MV-4-11 (cell line): ENCODE data around the gene GPR15LG.
"Not testable (repeated sequence)": the region's sequence is repeated elsewhere in the genome, so short reads cannot be mapped to it uniquely, and the experiment has no call there.

Experiments
- DNase-seq: peaks from one replicate; lab custom pipeline; 2025; lab: John Stamatoyannopoulos, UW

GPR15LG gene

DNA sequence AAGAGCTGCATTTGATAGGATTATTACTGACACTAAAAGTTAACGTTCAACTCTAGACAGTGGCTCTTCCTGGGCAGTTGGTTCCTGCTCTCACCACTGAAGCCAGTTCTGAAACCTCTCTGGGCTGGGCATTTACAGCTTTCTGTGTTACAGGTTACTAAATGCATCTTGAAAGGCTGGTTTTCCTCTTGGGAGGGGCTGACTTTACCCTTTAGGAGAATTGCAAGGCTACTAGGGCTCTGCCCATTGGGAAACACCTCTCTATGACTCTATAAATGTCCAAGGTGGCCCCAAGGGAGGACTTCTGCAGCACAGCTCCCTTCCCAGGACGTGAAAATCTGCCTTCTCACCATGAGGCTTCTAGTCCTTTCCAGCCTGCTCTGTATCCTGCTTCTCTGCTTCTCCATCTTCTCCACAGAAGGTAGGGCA lies at the start of gene GPR15LG:
TSS of gene GPR15LG (plus strand) at position 301 of the 429 bp plus-strand sequence. CDS start at position 352, 51 bp downstream.
- DNase-seq = no peak

DNA sequence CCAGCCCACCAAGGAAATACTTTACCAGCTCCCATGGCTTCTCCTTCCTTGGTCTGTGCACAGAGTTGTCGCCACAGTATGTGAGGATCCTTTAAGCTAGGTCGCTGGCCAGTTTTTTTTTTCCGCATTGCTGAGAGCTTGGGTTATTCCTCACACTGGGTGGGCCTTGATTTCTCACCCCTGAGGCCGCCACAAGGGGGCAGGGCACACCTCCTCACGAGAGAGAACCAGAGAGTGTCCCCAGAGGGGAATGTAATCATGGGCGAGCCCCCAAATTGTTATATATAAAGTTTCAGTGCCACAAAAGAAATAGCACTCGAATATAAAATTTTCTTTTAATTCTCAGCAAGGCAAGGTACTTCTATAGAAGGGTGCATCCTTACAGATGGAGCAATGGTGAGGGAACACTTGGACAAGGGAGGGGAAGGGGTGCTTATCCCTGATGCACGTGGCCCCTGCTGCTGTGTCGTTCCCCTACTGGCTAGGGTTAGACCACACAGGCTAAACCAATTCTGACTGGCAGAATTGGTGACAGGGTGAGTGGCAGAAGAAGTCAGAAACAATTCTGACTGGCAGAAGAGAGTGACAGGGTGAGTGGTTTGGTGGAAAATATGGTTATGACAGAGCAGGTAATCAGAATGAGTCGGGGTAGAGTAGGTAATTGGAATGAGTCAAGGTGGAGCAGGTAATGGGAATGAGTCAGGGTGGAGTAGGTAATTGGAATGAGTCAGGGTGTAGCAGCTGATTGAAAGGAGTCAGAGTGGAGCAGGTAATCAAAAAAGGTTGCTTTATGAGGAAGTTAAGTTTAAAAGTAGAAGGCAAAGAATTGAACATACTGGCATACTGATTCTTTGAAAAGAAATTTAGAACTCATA lies 47.5 kb upstream of the GPR15LG start:
- DNase-seq = not testable (repeated sequence)

DNA sequence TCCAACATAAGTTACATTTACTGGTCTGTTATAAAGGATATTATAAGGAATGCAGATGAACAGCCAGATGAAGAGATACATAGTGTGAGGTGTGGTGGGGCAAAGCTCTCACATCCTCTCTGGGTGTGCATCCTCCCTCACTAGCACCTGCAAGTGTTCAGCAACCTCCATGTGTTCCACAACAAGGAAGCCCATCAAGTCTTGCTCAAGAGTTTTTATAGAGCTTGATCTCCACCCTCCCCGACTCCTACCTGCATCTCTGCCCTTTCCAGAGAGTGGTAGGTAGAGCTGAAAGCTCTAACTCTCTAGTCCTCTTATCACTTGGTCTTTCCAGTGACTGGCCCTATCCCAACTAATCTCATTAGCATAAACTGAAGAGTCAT lies 46.8 kb upstream of the GPR15LG start:
- DNase-seq = no peak

DNA sequence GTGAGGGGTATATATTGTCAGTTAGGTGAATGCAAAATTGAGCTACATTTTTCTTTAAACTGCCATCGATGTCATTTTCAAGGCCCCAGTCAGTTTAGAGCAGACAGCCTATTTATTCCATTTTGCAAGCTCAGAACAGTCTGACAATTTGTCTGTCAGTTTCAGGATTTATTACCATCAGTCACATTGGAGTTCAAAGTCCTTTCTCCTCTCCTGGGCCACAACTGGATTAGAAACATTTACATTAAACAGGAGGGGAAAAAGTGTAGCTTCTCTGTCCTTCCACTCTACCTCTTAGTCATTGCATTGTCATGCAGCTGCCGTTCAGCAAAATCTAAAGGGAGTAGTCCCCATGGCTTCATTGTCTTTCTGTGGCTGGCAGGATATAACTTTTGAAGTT lies 37.8 kb upstream of the GPR15LG start:
- no peak for DNase-seq

DNA sequence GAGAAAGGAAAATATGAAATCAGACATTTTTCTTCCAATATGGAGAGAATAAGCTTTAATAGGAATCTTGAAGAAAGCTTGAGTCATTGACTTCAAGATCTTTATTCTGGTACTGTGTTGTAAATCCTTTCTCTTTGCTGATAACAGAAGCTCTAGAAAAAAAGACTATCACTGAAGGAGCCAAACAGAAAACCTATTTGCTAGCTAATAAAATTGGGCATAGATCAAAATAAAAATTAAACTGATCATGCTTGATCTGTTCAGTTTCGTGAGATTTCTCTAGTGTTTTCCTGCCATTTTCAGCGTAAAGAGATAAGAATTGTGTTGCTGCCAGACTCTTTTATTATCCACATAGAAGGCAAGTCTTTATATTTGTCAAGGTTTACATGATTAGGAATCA lies 35.8 kb upstream of the GPR15LG start:
- no peak for DNase-seq

DNA sequence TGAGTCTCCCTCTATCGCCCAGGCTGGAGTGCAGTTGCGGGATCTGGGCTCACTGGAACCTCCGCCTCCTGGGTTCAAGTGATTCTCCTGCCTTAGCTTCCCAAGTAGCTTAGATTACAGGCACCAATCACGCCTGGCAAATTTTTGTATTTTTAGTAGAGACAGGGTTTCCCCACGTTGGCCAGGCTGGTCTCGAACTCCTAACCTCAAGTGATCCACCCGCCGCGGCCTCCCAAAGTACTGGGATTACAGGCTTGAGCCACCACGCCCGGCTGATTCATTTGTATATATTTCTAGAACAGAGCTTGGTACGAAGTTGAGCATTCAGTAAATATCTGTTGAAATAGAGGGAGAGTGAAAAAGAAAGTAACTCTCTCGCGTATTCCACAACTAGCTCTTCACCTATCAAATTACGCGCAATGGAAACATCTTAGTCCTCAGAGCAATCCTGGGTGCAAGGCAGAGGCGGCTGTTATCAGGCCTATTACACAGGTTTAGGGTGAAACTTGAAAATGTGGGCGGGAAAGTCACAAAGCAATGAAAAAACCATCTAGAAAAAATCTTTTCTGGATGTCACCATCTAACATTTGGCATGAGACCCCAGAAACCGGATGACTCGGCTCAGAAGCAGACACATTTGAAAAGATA lies 35.0 kb upstream of the GPR15LG start:
- peak; percentile 28 for DNase-seq

DNA sequence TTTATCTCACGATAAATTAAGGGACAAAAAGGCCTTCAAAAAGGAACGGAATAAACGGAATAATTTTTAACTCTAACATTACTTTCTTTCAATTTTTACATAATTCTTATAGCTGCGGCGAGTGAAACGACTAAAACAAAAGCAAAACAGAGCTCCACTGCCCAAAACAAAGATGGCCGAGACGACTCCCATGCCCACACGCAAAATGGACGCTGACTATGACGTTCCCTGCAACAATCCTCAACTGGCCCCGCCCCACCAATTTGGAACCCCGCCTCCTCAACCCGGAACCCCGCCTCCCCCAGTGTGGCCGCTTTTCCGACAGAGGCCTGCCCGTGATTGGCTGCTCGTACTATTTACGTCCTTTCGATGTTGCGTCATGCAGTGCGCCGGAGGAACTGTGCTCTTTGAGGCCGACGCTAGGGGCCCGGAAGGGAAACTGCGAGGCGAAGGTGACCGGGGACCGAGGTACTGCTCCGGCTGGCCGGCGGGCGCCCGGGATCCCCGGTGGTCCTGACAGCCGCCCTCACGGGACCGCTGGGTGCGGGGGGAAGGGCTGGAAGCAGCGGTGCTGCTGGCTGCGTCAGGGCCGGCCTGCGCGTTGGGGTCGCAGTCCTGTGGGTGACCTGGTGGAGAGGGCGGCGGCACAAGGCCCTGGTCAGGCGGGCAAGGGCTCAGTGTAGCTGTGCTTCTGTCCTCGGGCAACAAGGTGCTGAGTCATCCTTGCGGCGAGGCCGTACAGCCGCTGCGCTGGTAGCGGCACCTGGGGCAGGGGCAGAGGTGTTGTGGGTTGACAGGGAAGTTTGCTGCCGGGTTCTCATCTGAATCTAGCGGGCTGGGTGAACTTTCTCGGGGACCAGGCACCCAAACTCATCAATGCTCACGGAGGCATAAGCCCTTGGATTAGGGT lies 34.2 kb upstream of the GPR15LG start, which contains the start of gene GHITM:
TSS of gene GHITM (plus strand) at position 384 of the 910 bp plus-strand sequence. CDS start 1,992 bp downstream, outside the sequence.
- DNase-seq = peak; percentile 97

DNA sequence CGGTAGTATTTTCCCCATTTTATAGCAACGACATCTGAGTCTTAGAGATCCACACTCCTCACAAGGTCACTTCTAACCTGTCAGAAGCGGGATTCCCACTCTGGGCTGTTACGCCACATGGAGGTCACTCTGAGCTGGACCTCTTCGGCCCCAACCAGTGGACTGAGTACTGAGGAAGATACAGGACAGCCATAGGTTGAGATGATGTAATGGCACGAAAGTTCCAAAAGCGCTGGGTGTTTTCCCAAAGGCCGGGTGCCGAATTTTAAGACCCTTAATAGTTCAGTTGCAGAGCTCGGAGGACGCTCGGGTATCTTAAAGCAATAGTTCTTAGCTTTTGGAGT lies 33.6 kb upstream of the GPR15LG start:
- DNase-seq = no peak

DNA sequence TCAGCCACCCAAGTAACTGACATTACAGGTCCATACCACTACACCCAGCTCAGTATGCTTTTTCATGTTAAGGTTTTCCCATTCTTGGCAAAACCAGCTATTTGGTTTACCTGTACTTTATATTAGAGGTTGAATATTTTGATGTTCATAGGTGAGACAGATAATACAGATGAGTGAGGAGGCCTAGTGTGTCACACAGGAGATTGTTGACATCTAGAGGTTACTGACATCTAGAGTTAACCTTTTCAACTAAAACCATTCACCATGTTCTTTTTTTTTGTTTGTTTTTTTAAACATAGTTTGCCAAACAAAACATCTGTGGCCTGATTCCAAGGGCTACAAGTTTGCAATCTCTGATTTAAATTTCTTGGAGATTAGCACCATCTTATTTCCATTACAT lies 26.3 kb upstream of the GPR15LG start:
- no peak for DNase-seq

DNA sequence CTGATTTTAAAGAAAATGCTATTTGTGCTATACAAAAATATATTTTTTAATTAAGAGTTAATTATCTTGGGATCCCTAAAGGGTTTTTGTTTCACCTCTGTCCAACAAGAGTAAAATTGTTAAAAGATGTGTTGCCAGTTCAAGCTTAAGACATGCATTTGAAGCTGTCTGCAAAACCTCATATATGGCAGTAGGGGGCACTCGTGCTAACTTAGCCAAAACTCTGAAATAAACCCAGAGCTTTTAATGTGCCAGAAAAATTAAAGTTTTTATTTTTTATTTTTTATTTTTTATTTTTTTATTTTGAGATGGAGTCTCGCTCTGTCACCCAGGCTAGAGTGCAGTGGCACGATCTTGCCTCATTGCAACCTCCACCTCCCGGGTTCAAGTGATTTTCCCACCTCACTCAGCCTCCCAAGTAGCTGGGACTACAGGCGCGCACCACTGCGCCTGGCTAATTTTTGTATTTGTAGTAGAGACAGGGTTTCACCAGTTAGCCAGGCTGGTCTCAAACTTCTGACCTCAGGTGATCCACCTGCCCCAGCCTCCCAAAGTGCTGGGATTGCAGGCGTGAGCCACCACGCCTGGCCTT lies 25.5 kb upstream of the GPR15LG start:
- DNase-seq = peak; percentile 13

DNA sequence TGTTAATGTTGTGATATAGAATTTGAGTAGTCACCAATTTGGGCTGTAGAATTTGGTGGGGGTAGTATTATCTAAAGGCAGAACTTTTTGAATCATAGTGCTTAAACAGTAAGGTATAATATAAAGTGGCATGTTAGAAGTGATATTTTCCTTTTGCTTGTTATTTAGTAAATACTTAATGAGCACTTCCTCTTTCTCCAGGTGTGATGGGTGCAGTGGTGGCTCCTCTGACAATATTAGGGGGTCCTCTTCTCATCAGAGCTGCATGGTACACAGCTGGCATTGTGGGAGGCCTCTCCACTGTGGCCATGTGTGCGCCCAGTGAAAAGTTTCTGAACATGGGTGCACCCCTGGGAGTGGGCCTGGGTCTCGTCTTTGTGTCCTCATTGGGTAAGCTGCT lies 23.7 kb upstream of the GPR15LG start:
- no peak for DNase-seq

DNA sequence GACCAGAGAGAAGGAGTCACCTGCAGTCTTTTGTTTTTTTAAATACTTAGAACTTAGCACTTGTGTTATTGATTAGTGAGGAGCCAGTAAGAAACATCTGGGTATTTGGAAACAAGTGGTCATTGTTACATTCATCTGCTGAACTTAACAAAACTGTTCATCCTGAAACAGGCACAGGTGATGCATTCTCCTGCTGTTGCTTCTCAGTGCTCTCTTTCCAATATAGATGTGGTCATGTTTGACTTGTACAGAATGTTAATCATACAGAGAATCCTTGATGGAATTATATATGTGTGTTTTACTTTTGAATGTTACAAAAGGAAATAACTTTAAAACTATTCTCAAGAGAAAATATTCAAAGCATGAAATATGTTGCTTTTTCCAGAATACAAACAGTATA lies 20.8 kb upstream of the GPR15LG start:
- no peak for DNase-seq

DNA sequence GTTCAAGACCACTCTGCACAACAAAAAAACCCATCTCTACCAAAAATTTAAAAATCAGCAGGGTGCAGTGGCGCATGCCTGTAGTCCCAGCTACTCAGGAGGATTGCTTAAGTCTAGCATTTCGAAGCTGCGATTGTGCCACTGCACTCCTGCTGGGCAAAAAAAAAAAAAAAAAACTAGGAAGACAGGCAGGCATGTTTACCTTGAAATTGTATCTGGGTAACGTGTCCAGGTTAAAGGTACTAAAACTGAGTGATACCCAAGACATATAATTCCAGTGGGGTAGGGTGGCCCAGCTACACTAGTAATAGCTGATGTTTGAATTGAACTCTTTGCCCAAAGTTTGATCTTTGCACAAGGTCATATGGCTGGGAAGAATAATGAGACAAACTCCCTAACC lies 18.1 kb upstream of the GPR15LG start:
- DNase-seq = no peak

DNA sequence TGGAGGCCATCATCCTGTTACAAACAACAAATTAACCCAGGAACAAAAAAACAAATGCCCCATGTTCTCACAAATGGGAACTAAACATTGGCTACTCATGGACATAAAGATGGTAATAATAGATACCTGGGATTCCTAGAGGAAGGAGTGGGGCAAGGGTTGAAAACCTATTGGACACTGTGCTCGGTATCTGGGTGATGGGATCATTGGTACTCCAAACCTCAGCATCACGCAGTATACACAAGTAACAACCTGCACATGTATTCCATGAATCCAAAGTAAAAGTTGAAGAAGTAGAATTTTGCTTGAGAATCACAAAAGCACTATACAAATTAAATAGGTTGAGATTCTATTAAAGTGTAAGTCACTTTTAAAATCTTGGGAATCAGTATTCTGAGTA lies 17.6 kb upstream of the GPR15LG start:
- no peak for DNase-seq

DNA sequence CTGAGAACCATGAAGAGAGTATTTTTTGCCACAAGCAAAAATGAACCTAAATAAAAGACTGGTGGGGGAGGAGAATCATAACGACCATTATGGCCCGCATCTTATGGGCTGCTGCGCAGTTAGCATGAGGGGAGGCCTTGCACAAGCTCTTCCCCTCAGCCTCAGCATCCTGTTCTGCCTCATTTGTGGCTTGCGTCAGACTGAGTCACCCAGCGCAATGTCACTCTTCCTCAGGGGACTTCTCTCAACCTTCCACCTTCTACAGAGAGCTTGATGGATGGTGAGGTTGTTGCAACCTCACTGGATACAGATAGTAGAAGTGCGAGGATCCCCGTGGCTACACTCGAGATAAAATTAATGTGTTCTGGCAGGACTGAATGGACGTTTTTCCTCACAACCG lies 16.8 kb upstream of the GPR15LG start:
- peak; percentile 92 for DNase-seq

DNA sequence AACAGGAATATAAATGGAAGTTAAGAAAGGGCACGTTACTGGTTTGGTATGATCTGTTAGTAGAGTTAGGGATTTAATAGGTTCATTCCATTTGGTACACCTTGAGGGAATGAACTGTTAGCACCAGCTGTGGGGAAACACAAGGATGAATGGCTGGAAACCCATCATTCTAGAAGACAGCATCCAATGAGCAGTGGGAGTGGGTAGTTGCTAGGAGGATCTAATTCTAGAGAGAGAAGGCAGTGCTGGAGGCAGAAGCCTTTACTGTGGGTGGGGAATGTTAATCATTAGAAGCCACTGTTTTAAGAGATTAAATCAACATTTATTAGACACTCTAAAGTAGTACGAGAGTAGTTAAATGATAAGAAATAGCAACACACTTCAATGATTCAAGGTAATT lies 15.5 kb upstream of the GPR15LG start:
- no peak for DNase-seq

DNA sequence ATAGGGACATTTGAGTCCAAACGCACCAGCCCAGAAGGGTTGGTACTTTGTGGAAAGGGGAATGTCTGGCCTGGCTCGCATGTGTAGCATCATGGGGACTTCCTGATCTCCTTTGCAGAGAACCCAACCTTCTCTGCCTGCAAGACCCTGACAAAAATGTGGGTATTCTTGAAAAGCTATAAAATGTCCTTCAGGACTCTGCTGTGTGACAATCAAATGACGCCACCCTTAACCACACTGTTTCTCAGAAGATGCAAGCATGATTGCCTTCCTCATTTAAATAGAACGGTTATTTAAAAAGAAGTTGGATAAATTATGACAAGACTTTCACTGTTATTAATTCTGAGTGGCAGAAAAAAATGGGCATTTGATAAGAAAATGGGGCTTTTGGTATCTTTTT lies 15.1 kb upstream of the GPR15LG start:
- DNase-seq = peak; percentile 66

DNA sequence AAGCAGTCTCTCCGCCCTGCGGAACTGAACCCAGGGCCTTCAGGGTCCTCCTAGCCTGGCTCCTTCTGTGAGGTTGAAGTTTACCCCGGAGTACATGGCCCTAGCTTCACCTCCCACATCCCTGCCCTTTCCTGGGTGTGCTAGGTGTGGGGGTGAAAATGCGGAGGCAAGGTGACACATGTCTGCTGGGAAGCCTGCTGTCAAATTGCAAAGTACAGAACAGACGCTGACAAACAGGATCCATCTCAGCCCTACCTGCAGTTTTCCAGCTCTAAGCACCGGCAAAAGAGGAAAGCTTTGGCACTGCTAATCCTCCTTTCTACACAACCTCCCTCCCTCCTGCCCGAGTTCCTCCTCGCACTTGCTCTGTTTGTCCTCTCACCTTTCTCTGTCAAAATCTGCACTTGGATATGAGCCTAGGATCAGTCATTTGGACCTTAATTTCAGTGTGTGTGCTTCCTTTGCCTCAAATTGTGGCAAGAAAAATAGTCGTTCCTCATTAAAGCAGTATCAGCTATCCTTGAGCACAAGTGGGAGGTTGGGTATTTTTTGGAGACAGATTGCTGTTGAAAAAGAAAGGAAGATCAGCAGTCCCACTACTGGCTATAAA lies 14.4 kb upstream of the GPR15LG start:
- no peak for DNase-seq

DNA sequence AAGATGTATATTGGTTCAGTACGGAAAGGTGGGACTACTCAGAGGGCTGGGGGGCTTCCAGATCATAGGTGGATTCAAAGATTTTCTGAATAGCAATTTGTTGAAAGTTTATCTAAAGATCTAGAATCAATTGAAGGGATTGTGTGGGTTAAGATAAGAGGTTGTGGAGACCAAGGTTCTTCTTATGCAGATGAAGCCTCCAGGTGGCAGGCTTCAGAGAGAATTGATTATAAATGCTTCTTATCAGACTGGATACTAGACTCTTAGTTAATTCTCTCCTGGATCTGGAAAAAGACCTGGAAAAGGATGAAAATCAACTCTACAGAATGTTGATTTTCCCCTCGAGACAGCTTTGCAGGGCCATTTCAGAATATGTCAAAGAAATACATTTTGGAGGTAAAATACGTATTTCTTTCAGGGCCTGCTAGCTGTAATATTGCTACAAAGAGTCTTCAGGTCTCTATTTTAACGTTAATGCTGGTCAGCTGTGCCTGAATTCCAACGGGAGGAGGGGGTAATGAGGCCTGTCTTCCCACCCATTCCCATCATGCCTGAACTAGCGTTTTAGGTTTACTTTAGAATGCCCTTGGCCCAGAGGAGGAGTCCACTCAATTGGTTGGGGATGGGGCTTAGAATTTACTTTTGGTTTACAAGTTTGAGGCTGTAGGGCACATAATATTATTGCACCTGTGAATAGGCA lies 12.8 kb upstream of the GPR15LG start:
- DNase-seq = no peak

DNA sequence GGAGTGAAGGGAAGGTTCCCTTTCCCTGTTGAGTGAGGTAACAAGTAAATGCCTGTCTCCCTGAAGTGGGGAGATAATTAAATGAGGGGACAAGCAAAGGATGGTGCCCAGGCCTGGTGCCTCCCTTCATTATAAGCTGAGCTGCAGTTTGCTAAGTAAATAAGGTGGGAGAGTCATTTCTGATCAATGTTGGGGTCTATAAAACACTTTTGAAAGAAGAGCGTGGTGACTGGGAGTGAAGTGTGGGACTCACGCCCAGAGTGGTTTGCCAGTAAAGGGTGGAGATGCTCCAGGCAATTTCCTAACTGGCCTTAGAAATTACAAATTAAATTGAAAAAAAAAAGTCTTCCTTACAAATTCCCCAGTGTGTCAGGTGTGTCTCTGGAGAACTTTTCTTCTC lies 9.6 kb upstream of the GPR15LG start:
- no peak for DNase-seq

DNA sequence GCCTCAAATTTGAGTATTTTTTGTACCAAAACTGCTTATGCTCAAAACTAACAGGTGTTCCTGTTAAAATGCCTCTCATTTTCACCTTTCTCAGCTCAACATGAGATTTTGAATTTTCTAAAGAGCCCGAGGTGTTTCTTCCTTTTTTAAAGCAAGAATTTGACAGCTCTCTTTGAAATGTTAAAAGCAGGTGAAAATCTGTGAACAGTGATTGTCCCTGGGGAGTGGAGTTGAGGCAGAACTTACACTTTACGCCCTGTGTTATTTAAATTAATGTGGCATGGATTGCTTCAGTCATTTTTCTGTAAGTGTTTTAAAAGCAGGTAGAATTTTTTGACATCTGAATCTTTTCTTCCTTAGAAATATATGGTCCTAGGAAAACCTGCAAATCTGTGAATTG lies 9.2 kb upstream of the GPR15LG start:
- DNase-seq = no peak
